Fibroblast of pulmonary artery (primary cell): Measurements from ENCODE around the gene PDLIM5.
"Not testable (repeated sequence)": the region's sequence is repeated elsewhere in the genome, so short reads cannot be mapped to it uniquely, and the experiment has no call there.

Experiments
- DNase-seq: peaks from one replicate; pipeline ENCODE4 v3.0.0-alpha.2; 2010; ENCODE audit warnings: low read depth
- H3K4me3 ChIP-seq: replicated peaks from 2 replicates; pipeline ENCODE4 v1.5.1; 2011; ENCODE audit warnings: low read depth, mild to moderate bottlenecking, control low read depth, low read length, moderate library complexity
- TF ChIP-seq, protein P1 (sequence below): IDR thresholded peaks from 2 replicates; pipeline ENCODE4 v1.5.1; 2011; ENCODE audit warnings: mild to moderate bottlenecking, control low read depth, low read length, inconsistent platforms; ENCODE audit errors: missing control alignments

PDLIM5 gene

DNA sequence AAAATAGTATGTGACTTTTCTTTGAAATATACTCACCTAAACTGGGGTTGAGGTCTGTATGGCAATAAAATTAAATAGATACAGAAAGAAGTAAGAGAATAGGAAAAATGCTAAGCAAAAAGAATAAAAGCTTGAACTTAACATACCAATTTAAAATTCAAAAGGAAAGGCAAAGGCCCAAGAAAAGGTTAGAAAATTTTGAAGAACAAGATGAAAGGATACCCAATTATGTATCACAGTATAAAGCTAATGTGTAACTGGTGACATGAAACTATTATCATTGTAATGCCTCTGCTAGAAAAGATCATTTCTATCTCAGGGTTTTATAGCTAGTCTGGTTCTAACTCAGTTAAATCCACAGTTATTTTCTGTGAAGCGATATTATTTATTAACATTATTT, 99.1 kb downstream of the PDLIM5 start:
- TF ChIP-seq, protein P1, sequence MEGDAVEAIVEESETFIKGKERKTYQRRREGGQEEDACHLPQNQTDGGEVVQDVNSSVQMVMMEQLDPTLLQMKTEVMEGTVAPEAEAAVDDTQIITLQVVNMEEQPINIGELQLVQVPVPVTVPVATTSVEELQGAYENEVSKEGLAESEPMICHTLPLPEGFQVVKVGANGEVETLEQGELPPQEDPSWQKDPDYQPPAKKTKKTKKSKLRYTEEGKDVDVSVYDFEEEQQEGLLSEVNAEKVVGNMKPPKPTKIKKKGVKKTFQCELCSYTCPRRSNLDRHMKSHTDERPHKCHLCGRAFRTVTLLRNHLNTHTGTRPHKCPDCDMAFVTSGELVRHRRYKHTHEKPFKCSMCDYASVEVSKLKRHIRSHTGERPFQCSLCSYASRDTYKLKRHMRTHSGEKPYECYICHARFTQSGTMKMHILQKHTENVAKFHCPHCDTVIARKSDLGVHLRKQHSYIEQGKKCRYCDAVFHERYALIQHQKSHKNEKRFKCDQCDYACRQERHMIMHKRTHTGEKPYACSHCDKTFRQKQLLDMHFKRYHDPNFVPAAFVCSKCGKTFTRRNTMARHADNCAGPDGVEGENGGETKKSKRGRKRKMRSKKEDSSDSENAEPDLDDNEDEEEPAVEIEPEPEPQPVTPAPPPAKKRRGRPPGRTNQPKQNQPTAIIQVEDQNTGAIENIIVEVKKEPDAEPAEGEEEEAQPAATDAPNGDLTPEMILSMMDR, result no peak
- H3K4me3 ChIP-seq, result no peak overlapping the region
- no peak for DNase-seq

- TF ChIP-seq, protein P1, result no peak
- no peak overlapping the region for H3K4me3 ChIP-seq
- DNase-seq, result peak; percentile 70
Observed at GRCh38 chr4:94551643-94552564, 100.2 kb downstream of the PDLIM5 start.

DNA sequence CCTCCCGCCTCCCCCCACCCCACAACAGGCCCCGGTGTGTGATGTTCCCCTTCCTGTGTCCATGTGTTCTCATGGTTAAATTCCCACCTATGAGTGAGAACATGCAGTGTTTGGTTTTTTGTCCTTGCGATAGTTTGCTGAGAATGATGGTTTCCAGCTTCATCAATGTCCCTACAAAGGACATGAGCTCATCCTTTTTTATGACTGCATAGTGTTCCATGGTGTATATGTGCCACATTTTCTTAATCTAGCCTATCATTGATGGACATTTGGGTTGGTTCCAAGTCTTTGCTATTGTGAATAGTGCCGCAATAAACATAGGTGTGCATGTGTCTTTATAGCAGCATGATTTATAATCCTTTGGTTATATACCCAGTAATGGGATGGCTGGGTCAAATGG, 104.3 kb downstream of the PDLIM5 start:
- not testable (repeated sequence) for DNase-seq

GRCh38 chr4:94557632-94558031, 105.9 kb downstream of the PDLIM5 start:
- not testable (repeated sequence) for DNase-seq, H3K4me3 ChIP-seq

More for the DNA sequence above, 104.3 kb downstream of the PDLIM5 start:
- not testable (repeated sequence) for H3K4me3 ChIP-seq

GRCh38 chr4:94558392-94558904, 106.7 kb downstream of the PDLIM5 start:
- DNase-seq, result no peak
- TF ChIP-seq, protein P1, result no peak
- H3K4me3 ChIP-seq, result no peak overlapping the region

GRCh38 chr4:94559351-94559806, 107.6 kb downstream of the PDLIM5 start:
- no peak for DNase-seq
- no peak overlapping the region for H3K4me3 ChIP-seq
- TF ChIP-seq, protein P1, result no peak

DNA sequence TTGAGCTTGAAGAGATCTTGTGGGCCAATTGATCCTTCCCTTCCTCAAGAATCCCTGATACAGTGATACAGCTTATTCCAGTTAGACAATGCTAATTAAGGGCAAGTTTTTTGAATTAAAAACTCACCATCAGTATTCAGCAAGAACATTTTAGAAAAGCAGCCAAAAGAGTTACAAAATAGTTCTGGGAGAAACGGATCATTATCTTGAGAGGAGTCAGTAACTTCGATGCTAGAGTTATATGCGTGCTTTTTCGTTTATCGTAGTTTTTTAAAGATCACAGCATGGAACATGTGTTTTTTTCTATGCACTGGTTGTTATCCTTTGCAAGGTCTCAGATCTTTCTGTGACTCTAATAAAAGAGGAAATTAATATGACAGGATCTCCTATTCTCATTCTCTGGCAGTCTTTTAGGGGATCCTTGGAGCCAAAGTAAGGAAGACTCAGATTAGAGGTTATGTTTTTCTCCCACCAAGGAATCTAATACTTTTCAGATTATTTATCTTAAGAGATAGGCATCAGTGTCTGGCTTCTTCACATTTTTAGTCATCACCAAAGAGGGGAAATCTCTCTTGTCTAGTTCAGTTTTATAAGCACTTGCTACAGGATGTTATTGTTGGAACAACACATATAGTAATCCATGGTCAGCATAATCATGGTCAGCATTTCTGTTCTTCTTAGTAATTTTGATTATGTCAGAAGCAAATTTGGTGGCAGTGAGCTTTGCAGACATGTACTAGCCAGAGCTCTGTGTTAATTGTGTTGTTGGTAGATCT, 109.7 kb downstream of the PDLIM5 start:
- DNase-seq, result peak; percentile 69
- H3K4me3 ChIP-seq, result no peak overlapping the region
- TF ChIP-seq, protein P1, result no peak
